Transverse colon (tissue), 3 donors: Measurements from ENCODE around the gene PROM1.

Experiments used
- EP300 ChIP-seq: sonication (generic); formaldehyde crosslinking; IDR thresholded peaks from one replicate; pipeline ENCODE4 v1.6.1; 2017; ENCODE audit warnings: antibody characterized with exemption, low read depth
- POLR2A ChIP-seq: fragments of 450-650 bp; IDR thresholded peaks from one replicate; pipeline ENCODE4 v1.6.1; 2016; ENCODE audit warnings: antibody characterized with exemption, mild to moderate bottlenecking, moderate library complexity
- TF ChIP-seq, protein P1 (sequence below), 5 experiments: fragments of 200-600 bp in 3 of 5; fragments of 450-650 bp in 2 of 5; sonication (generic) in 3 of 5; IDR thresholded peaks; 1 replicate in 2 of 5; 2 replicates in 3 of 5; pipeline ENCODE4 v1.5.1; 2016 to 2017; ENCODE audit warnings: antibody characterized with exemption in 5 of 5, inconsistent platforms in 3 of 5, mild to moderate bottlenecking in 2 of 5, moderate library complexity in 1 of 5

DNA sequence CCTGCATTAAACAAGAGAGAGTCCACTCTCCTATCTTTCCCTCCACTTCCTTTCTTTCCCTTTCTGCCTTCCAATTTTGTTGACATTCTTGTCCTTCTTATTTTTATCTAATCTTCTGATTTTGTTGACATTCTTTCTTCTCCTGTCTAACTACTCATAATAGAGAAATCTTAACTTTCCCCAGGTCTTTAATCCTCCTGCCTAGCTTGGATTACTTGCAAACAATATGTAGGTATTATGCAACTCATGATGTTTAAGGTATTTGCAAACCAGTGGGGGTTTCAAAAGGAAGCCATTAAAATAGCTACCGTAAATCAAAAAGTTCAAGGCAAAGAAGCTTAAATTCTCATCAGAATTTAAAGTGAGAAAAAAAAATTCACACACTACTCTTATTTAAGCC, 53.9 kb downstream of the PROM1 start:
- TF ChIP-seq, protein P1, sequence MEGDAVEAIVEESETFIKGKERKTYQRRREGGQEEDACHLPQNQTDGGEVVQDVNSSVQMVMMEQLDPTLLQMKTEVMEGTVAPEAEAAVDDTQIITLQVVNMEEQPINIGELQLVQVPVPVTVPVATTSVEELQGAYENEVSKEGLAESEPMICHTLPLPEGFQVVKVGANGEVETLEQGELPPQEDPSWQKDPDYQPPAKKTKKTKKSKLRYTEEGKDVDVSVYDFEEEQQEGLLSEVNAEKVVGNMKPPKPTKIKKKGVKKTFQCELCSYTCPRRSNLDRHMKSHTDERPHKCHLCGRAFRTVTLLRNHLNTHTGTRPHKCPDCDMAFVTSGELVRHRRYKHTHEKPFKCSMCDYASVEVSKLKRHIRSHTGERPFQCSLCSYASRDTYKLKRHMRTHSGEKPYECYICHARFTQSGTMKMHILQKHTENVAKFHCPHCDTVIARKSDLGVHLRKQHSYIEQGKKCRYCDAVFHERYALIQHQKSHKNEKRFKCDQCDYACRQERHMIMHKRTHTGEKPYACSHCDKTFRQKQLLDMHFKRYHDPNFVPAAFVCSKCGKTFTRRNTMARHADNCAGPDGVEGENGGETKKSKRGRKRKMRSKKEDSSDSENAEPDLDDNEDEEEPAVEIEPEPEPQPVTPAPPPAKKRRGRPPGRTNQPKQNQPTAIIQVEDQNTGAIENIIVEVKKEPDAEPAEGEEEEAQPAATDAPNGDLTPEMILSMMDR (IDR thresholded peaks at IDR 0.05) = no peak
- TF ChIP-seq POLR2A = no peak
- TF ChIP-seq EP300 = no peak
